Measurements from ENCODE around the gene ABAT.

ABAT gene

GRCh38 chr16:8708536-8708935 is 34.1 kb downstream of the ABAT start:
- DNase-seq (ENCODE audit: low read depth) = no peak
- no peak for TF ChIP-seq CTCF (conservative IDR thresholded peaks at IDR 0.05; ENCODE audit: low read length)
- H3K4me3 ChIP-seq (ENCODE audit: low read length) = no peak overlapping the region

GRCh38 chr16:8712589-8713361 is 38.4 kb downstream of the ABAT start:
- DNase-seq (ENCODE audit: low read depth) = no peak
- no peak overlapping the region for H3K4me3 ChIP-seq (ENCODE audit: low read length)
- TF ChIP-seq CTCF (conservative IDR thresholded peaks at IDR 0.05; ENCODE audit: low read length) = no peak

GRCh38 chr16:8713635-8714172 is 39.3 kb downstream of the ABAT start:
- TF ChIP-seq CTCF (conservative IDR thresholded peaks at IDR 0.05; ENCODE audit: low read length) = no peak
- no peak for DNase-seq (ENCODE audit: low read depth)
- H3K4me3 ChIP-seq (ENCODE audit: low read length) = no peak overlapping the region

GRCh38 chr16:8714174-8714573 is 39.8 kb downstream of the ABAT start:
- no peak overlapping the region for H3K4me3 ChIP-seq (ENCODE audit: low read length)
- no peak for DNase-seq (ENCODE audit: low read depth)
- TF ChIP-seq CTCF (conservative IDR thresholded peaks at IDR 0.05; ENCODE audit: low read length) = no peak

- no peak overlapping the region for H3K4me3 ChIP-seq (ENCODE audit: low read length)
- no peak for TF ChIP-seq CTCF (conservative IDR thresholded peaks at IDR 0.05; ENCODE audit: low read length)
- DNase-seq (ENCODE audit: low read depth) = no peak
These were observed 40.4 kb downstream of the ABAT start for GRCh38 chr16:8714807-8715206.

GRCh38 chr16:8716052-8716451 is 41.6 kb downstream of the ABAT start:
- H3K4me3 ChIP-seq (ENCODE audit: low read length) = no peak overlapping the region
- no peak for TF ChIP-seq CTCF (conservative IDR thresholded peaks at IDR 0.05; ENCODE audit: low read length)

GRCh38 chr16:8716592-8716991 is 42.2 kb downstream of the ABAT start:
- TF ChIP-seq CTCF (conservative IDR thresholded peaks at IDR 0.05; ENCODE audit: low read length) = no peak
- H3K4me3 ChIP-seq (ENCODE audit: low read length) = no peak overlapping the region
- no peak for DNase-seq (ENCODE audit: low read depth)

More at GRCh38 chr16:8716052-8716451, 41.6 kb downstream of the ABAT start:
- no peak for DNase-seq (ENCODE audit: low read depth)

Data from AG10803 (cell line).